Measurements from ENCODE around the gene CUX1. TPM values are rescaled to one million over a fixed set of nuclear protein-coding genes. Genes with fewer than 3 reads are reported as not detected.

The CUX1 gene
- total RNA-seq, 1 donor from 2014 or later, result 46.5 TPM

- no peak for DNase-seq (ENCODE audit: low read depth)
Observed at GRCh38 chr7:101952355-101953247, 135.2 kb downstream of the CUX1 start.

- DNase-seq (ENCODE audit: low read depth), result no peak
Observed at GRCh38 chr7:101953248-101953819, 135.9 kb downstream of the CUX1 start.

GRCh38 chr7:101954499-101954898 is 137.1 kb downstream of the CUX1 start:
- DNase-seq (ENCODE audit: low read depth), result no peak

- DNase-seq (ENCODE audit: low read depth), result peak; percentile 86
Observed at GRCh38 chr7:101956130-101956529, 138.7 kb downstream of the CUX1 start.

GRCh38 chr7:101957744-101958525 is 140.5 kb downstream of the CUX1 start:
- peak; percentile 22 for DNase-seq (ENCODE audit: low read depth)

- DNase-seq (ENCODE audit: low read depth), result no peak
Observed at GRCh38 chr7:101959342-101959741, 141.9 kb downstream of the CUX1 start.

- DNase-seq (ENCODE audit: low read depth), result no peak
Observed at GRCh38 chr7:101959829-101960228, 142.4 kb downstream of the CUX1 start.

GRCh38 chr7:101960323-101960722 is 142.9 kb downstream of the CUX1 start:
- no peak for DNase-seq (ENCODE audit: low read depth)

GRCh38 chr7:101960985-101961708 is 143.7 kb downstream of the CUX1 start:
- DNase-seq (ENCODE audit: low read depth), result no peak

GRCh38 chr7:101961811-101962210 is 144.4 kb downstream of the CUX1 start:
- DNase-seq (ENCODE audit: low read depth), result no peak

- no peak for DNase-seq (ENCODE audit: low read depth)
Observed at GRCh38 chr7:101963693-101964092, 146.3 kb downstream of the CUX1 start.

- DNase-seq (ENCODE audit: low read depth), result no peak
Observed at GRCh38 chr7:101964680-101965452, 147.4 kb downstream of the CUX1 start.

- DNase-seq (ENCODE audit: low read depth), result peak; percentile 45
Observed at GRCh38 chr7:101968720-101969466, 151.5 kb downstream of the CUX1 start.

- no peak for DNase-seq (ENCODE audit: low read depth)
Observed at GRCh38 chr7:101969997-101970585, 152.7 kb downstream of the CUX1 start.

GRCh38 chr7:101970801-101971200 is 153.4 kb downstream of the CUX1 start:
- no peak for DNase-seq (ENCODE audit: low read depth)

- DNase-seq (ENCODE audit: low read depth), result no peak
Observed at GRCh38 chr7:101971457-101971856, 154.0 kb downstream of the CUX1 start.

GRCh38 chr7:101972627-101973026 is 155.2 kb downstream of the CUX1 start:
- no peak for DNase-seq (ENCODE audit: low read depth)

GRCh38 chr7:101973130-101973529 is 155.7 kb downstream of the CUX1 start:
- DNase-seq (ENCODE audit: low read depth), result no peak

GRCh38 chr7:101974393-101974792 is 157.0 kb downstream of the CUX1 start:
- no peak for DNase-seq (ENCODE audit: low read depth)

All from myocyte (in vitro differentiated cells).